OCI-LY1 (cell line): ENCODE results near the gene ARF1.

Experiments used
- H2AFZ ChIP-seq: fragments of 200-600 bp; sonication (generic), shearing (Covaris generic); 2 replicates; pipeline ENCODE4 v1.6.0; 2014; ENCODE audit warnings: antibody characterized with exemption, mild to moderate bottlenecking, low read length
- H3F3A ChIP-seq: fragments of 200-600 bp; sonication (generic), shearing (Covaris generic); 2 replicates; pipeline ENCODE4 v1.6.0; 2014; ENCODE audit warnings: mild to moderate bottlenecking, antibody characterized with exemption, low read length, moderate library complexity; ENCODE audit not compliant: insufficient read depth
- H3K27ac ChIP-seq: fragments of 200-600 bp; sonication (generic); 2 replicates; pipeline ENCODE4 v1.5.1; 2014; ENCODE audit warnings: low read length, mixed run types, mild to moderate bottlenecking, low read depth; ENCODE audit not compliant: poor library complexity, severe bottlenecking
- H3K27me3 ChIP-seq: fragments of 200-600 bp; sonication (generic); 2 replicates; pipeline ENCODE4 v1.6.0; 2014; ENCODE audit warnings: antibody characterized with exemption, mild to moderate bottlenecking, low read length, moderate library complexity; ENCODE audit not compliant: insufficient read depth
- H3K36me3 ChIP-seq: fragments of 200-600 bp; sonication (generic); 2 replicates; pipeline ENCODE4 v1.6.1; 2014; ENCODE audit warnings: mild to moderate bottlenecking, antibody characterized with exemption, low read length, moderate library complexity, mixed read lengths; ENCODE audit not compliant: insufficient read depth
- H3K4me1 ChIP-seq: fragments of 200-600 bp; sonication (generic); 2 replicates; pipeline ENCODE4 v1.5.1; 2014; ENCODE audit warnings: mild to moderate bottlenecking, low read length, moderate library complexity; ENCODE audit not compliant: insufficient read depth, severe bottlenecking
- H3K4me2 ChIP-seq: fragments of 200-600 bp; sonication (generic), shearing (Covaris generic); 2 replicates; pipeline ENCODE4 v1.6.1; 2014; ENCODE audit warnings: low read length
- H3K4me3 ChIP-seq: fragments of 200-600 bp; sonication (generic); 2 replicates; pipeline ENCODE4 v1.5.1; 2014; ENCODE audit warnings: low read length, low read depth, mild to moderate bottlenecking, mixed read lengths; ENCODE audit not compliant: poor library complexity, severe bottlenecking
- H3K79me2 ChIP-seq: fragments of 200-600 bp; shearing (Covaris generic); 2 replicates; pipeline ENCODE4 v1.6.1; 2016; ENCODE audit warnings: mixed run types, low read length, mixed read lengths; ENCODE audit not compliant: insufficient read depth
- H3K9ac ChIP-seq: fragments of 200-600 bp; sonication (generic), shearing (Covaris generic); 2 replicates; pipeline ENCODE4 v1.6.1; 2014; ENCODE audit warnings: mild to moderate bottlenecking, low read length, mixed read lengths
- H3K9me2 ChIP-seq: fragments of 200-600 bp; sonication (generic), shearing (Covaris generic); 2 replicates; pipeline ENCODE4 v1.6.1; 2014; ENCODE audit warnings: low read depth, mild to moderate bottlenecking, low read length, mixed read lengths
- H3K9me3 ChIP-seq: fragments of 200-600 bp; shearing (Covaris generic); 2 replicates; pipeline ENCODE4 v1.6.1; 2014; ENCODE audit warnings: low read length, mixed read lengths
- H4K20me1 ChIP-seq: fragments of 200-600 bp; sonication (generic), shearing (Covaris generic); 2 replicates; pipeline ENCODE4 v1.6.0; 2016; ENCODE audit warnings: mild to moderate bottlenecking, low read length; ENCODE audit not compliant: insufficient read depth
- CTCF ChIP-seq: fragments of 200-600 bp; sonication (generic), shearing (Covaris generic); IDR thresholded peaks from 2 replicates; pipeline ENCODE4 v1.5.1; 2017; ENCODE audit warnings: mild to moderate bottlenecking, antibody characterized with exemption, low read length, moderate library complexity, mixed read lengths
- EZH2 ChIP-seq: fragments of 200-600 bp; sonication (generic), shearing (Covaris generic); IDR thresholded peaks from 2 replicates; pipeline ENCODE4 v1.8.0; 2017; ENCODE audit warnings: borderline replicate concordance, mixed run types, mild to moderate bottlenecking, antibody characterized with exemption, low read length, moderate library complexity, mixed read lengths

Gene ARF1

GRCh38 chr1:228112617-228113016 lies 30.1 kb downstream of the ARF1 start:
- H3K9ac ChIP-seq, result no peak overlapping the region
- H3K4me2 ChIP-seq, result no peak overlapping the region

GRCh38 chr1:228114827-228115226 lies 32.3 kb downstream of the ARF1 start:
- H3K4me3 ChIP-seq, result no peak overlapping the region
- no peaks in the 10 kb centered on the region for H3F3A ChIP-seq
- H3K9me2 ChIP-seq, result no peaks in the 10 kb centered on the region
- peaks cover 10% of the 10 kb centered on the region; the same call in 1 of the 2 replicates for H3K9me3 ChIP-seq
- no peak overlapping the region for H3K27ac ChIP-seq
- no peak overlapping the region for H3K9ac ChIP-seq
- no peaks in the 10 kb centered on the region for H4K20me1 ChIP-seq
- no peaks in the 10 kb centered on the region for H3K27me3 ChIP-seq
- H3K36me3 ChIP-seq, result no peaks in the 10 kb centered on the region
- no peaks in the 10 kb centered on the region for H3K79me2 ChIP-seq
- no peak overlapping the region for H3K4me2 ChIP-seq
- peaks cover 7% of the 10 kb centered on the region for H3K4me1 ChIP-seq
- TF ChIP-seq CTCF, result no peak
- no peak for TF ChIP-seq EZH2
- no peak overlapping the region for H2AFZ ChIP-seq

More at GRCh38 chr1:228112617-228113016, 30.1 kb downstream of the ARF1 start:
- Histone ChIP-seq H3K27ac (no peak overlapping the region), H3K9me3 (peaks cover 3% of the 10 kb centered on the region; the same call in 1 of the 2 replicates), H3K36me3 (peaks cover 2% of the 10 kb centered on the region; the same call in 1 of the 2 replicates), H3K79me2 (peaks cover 8% of the 10 kb centered on the region), H2AFZ (no peak overlapping the region), H3K27me3 (no peaks in the 10 kb centered on the region), H3F3A (no peaks in the 10 kb centered on the region), H3K9me2 (no peaks in the 10 kb centered on the region), H3K4me3 (no peak overlapping the region), H3K4me1 (peaks cover 22% of the 10 kb centered on the region), H4K20me1 (no peaks in the 10 kb centered on the region)
- TF ChIP-seq CTCF, result no peak
- TF ChIP-seq EZH2, result no peak

- no peaks in the 10 kb centered on the region for H3K36me3 ChIP-seq
- H3K9me3 ChIP-seq, result peaks cover 10% of the 10 kb centered on the region; the same call in 1 of the 2 replicates
- H3K9me2 ChIP-seq, result no peaks in the 10 kb centered on the region
- no peak for TF ChIP-seq CTCF
- TF ChIP-seq EZH2, result no peak
- no peak overlapping the region for H3K4me3 ChIP-seq
- no peak overlapping the region for H2AFZ ChIP-seq
- no peaks in the 10 kb centered on the region for H3K79me2 ChIP-seq
- H4K20me1 ChIP-seq, result no peaks in the 10 kb centered on the region
- peaks cover 4% of the 10 kb centered on the region for H3K4me1 ChIP-seq
- no peak overlapping the region for H3K27ac ChIP-seq
- H3K27me3 ChIP-seq, result no peaks in the 10 kb centered on the region
- H3F3A ChIP-seq, result no peaks in the 10 kb centered on the region
- H3K9ac ChIP-seq, result no peak overlapping the region
- no peak overlapping the region for H3K4me2 ChIP-seq
Measured at GRCh38 chr1:228117335-228117734, 34.8 kb downstream of the ARF1 start.
